Lung (tissue), 12 donors: Measurements from ENCODE around the gene VDR. TPM values are rescaled to one million over a fixed set of nuclear protein-coding genes. Genes with fewer than 3 reads are reported as not detected.

Experiments
- ATAC-seq: fragments of 200-7000 bp; cut with Tn5 transposase; one replicate; pipeline ENCODE4 v1.9.1; 2020; ENCODE audit warnings: moderate number of reproducible peaks; ENCODE audit not compliant: insufficient read depth, low FRiP score
- DNase-seq, 3 donors: peaks; one replicate each; pipeline ENCODE4 v3.0.0-alpha.2; 2013 to 2017
- H3K27ac ChIP-seq, 2 donors: one replicate each; pipeline ENCODE4 v1.5.1; 2013; ENCODE audit warnings: mild to moderate bottlenecking in 2 of 2, moderate library complexity in 2 of 2, control low read depth in 1 of 2, inconsistent platforms in 1 of 2, low read depth in 1 of 2, low read length in 1 of 2
- H3K27me3 ChIP-seq, 3 donors: one replicate each; pipeline ENCODE4 v1.5.1; 2013; ENCODE audit warnings: low read length in 2 of 3; ENCODE audit not compliant: control insufficient read depth in 3 of 3, insufficient read depth in 3 of 3
- H3K36me3 ChIP-seq, 4 donors: one replicate each; pipeline ENCODE4 v1.5.1; 2013; ENCODE audit warnings: low read length in 4 of 4, mild to moderate bottlenecking in 1 of 4, moderate library complexity in 1 of 4; ENCODE audit not compliant: control insufficient read depth in 4 of 4, insufficient read depth in 4 of 4
- H3K4me1 ChIP-seq, 5 donors: one replicate each; pipeline ENCODE4 v1.5.1; 2013; ENCODE audit warnings: low read length in 5 of 5, mild to moderate bottlenecking in 2 of 5, moderate library complexity in 1 of 5; ENCODE audit not compliant: control insufficient read depth in 5 of 5, insufficient read depth in 5 of 5
- H3K4me3 ChIP-seq: one replicate; pipeline ENCODE4 v1.5.1; 2013; ENCODE audit warnings: mild to moderate bottlenecking, control low read depth, moderate library complexity
- H3K9ac ChIP-seq, 2 donors: one replicate each; pipeline ENCODE4 v1.5.1; 2013; ENCODE audit warnings: low read length in 2 of 2, control low read depth in 1 of 2; ENCODE audit not compliant: insufficient read depth in 1 of 2
- H3K9me3 ChIP-seq, 4 donors: one replicate each; pipeline ENCODE4 v1.5.1; 2013; ENCODE audit warnings: low read length in 3 of 4, mild to moderate bottlenecking in 1 of 4, moderate library complexity in 1 of 4; ENCODE audit not compliant: control insufficient read depth in 4 of 4, insufficient read depth in 3 of 4
- CTCF ChIP-seq: IDR thresholded peaks from 2 replicates; pipeline ENCODE4 v1.5.1; 2012; ENCODE audit warnings: mild to moderate bottlenecking; ENCODE audit errors: control extremely low read depth, extremely low read depth
- WGBS, 2 donors: extraction: QIAGEN DNeasy Blood & Tissue Kit; methylation state at CpG; one replicate each; pipeline ENCODE4 v1.1.7; 2013; 5-methylcytosine and 5-hydroxymethylcytosine counted together
- polyA plus RNA-seq, 2 donors: library from polyadenylated mRNA; stranded (reverse); fragments of 200-250 nt; gene quantifications; one replicate each; pipeline ENCODE4 v1.2.1, GENCODE V29; 2013
- total RNA-seq, 2 donors: library from RNA; depleted of rRNA in 1 of 2; stranded (reverse); fragments of >200 nt in 1 of 2; gene quantifications; one replicate each; pipeline ENCODE4 v1.2.1, GENCODE V29; 2014 to 2021
- donor health status: control.
- donor health status: control.
- donor health status: Bipolar disorder and iron deficiency.
- donor health status: healthy.
- donor health status: DM: yes; HTN: yes; CAD: no.

Gene VDR
- total and polyA plus RNA-seq, 4 donors, result 4.4 to 27.4 (median 14.3) TPM

GRCh38 chr12:47798382-47798948 is 106.3 kb downstream of the VDR start:
- no peak overlapping the region for H3K9ac ChIP-seq
- no peak overlapping the region for H3K4me3 ChIP-seq
- H3K9me3 ChIP-seq, result no peaks in the 10 kb centered on the region
- no peak for DNase-seq
- 92 to 93% methylated on average over 16 to 17 of the region's 17 CpGs for WGBS, 2 donors
- no peak for ATAC-seq
- TF ChIP-seq CTCF, result no peak
- H3K27me3 ChIP-seq, result no peaks in the 10 kb centered on the region
- peaks cover 0 to 36% (median 10%) of the 10 kb centered on the region in 5 donors for H3K4me1 ChIP-seq
- peaks cover 19 to 53% (median 21%) of the 10 kb centered on the region in 4 donors for H3K36me3 ChIP-seq
- peak overlapping the region in 1 of 2 donors; percentile 22 for H3K27ac ChIP-seq

GRCh38 chr12:47797441-47797840 is 107.4 kb downstream of the VDR start:
- Histone ChIP-seq H3K27ac (no peak overlapping the region), H3K27me3 (no peaks in the 10 kb centered on the region), H3K9ac (no peak overlapping the region), H3K4me3 (no peak overlapping the region), H3K4me1 (peaks cover 0 to 26% (median 7%) of the 10 kb centered on the region in 5 donors), H3K9me3 (no peaks in the 10 kb centered on the region), H3K36me3 (peaks cover 22 to 56% (median 25%) of the 10 kb centered on the region in 4 donors)
- peak in 1 of 3 donors; percentile 45 for DNase-seq
- 78 to 85% methylated on average over 10 of the region's 10 CpGs for WGBS, 2 donors
- TF ChIP-seq CTCF, result no peak
- ATAC-seq, result no peak

- ATAC-seq, result no peak
- DNase-seq, result no peak
Measured at GRCh38 chr12:47795814-47796411, 108.9 kb downstream of the VDR start.

More at GRCh38 chr12:47795814-47796411, 108.9 kb downstream of the VDR start:
- peaks cover 0 to 15% (median 0%) of the 10 kb centered on the region in 5 donors for H3K4me1 ChIP-seq
- no peaks in the 10 kb centered on the region for H3K9me3 ChIP-seq
- no peak for TF ChIP-seq CTCF
- H3K4me3 ChIP-seq, result no peak overlapping the region
- H3K36me3 ChIP-seq, result peaks cover 21 to 71% (median 28%) of the 10 kb centered on the region in 4 donors
- H3K27ac ChIP-seq, result no peak overlapping the region
- no peak overlapping the region for H3K9ac ChIP-seq
- H3K27me3 ChIP-seq, result no peaks in the 10 kb centered on the region
- 95% methylated on average over 21 to 22 of the region's 22 CpGs for WGBS, 2 donors
